GM23338 (cell line): ENCODE measurements around the gene DNAJC16.
"Not testable (repeated sequence)": the region's sequence is repeated elsewhere in the genome, so short reads cannot be mapped to it uniquely, and the experiment has no call there.

ENCODE experiments used
- CREB1 ChIP-seq: fragments of 250-450 bp; sonication (Bioruptor Pico); IDR thresholded peaks from 2 replicates; pipeline ENCODE4 v1.5.0; 2020; ENCODE audit warnings: low read depth, mild to moderate bottlenecking, moderate library complexity
- EZH2 ChIP-seq: fragments of 200-600 bp; sonication (generic); IDR thresholded peaks from one replicate; pipeline ENCODE4 v1.8.0; 2017; ENCODE audit warnings: antibody characterized with exemption, mild to moderate bottlenecking, low read depth; ENCODE audit not compliant: unreplicated experiment
- EZH2phosphoT487 ChIP-seq: fragments of 200-600 bp; sonication (generic); IDR thresholded peaks from one replicate; pipeline ENCODE4 v1.8.1; 2018; ENCODE audit warnings: antibody characterized with exemption; ENCODE audit not compliant: unreplicated experiment
- JUNB ChIP-seq: IDR thresholded peaks from one replicate; pipeline ENCODE4 v1.6.1; 2016; ENCODE audit warnings: antibody characterized with exemption; ENCODE audit not compliant: unreplicated experiment
- NANOG ChIP-seq: IDR thresholded peaks from 2 replicates; pipeline ENCODE4 v1.6.1; 2016; ENCODE audit warnings: antibody characterized with exemption, borderline replicate concordance
- POLR2AphosphoS5 ChIP-seq: IDR thresholded peaks from 2 replicates; pipeline ENCODE4 v1.6.1; 2016; ENCODE audit warnings: antibody characterized with exemption, low read depth
- TF ChIP-seq, protein P1 (sequence below), 2 experiments: fragments of 200-600 bp in 1 of 2; sonication (generic) in 1 of 2; conservative IDR thresholded peaks; 2 replicates each; pipeline versions ENCODE4 v1.5.1 to v1.6.1; 2016 to 2017; ENCODE audit warnings: antibody characterized with exemption in 2 of 2, low read depth in 2 of 2, mild to moderate bottlenecking in 2 of 2, moderate library complexity in 1 of 2
- TF ChIP-seq, protein P2 (sequence below): IDR thresholded peaks from 2 replicates; pipeline ENCODE4 v1.6.1; 2016; ENCODE audit warnings: antibody characterized with exemption
- TF ChIP-seq, protein P3 (sequence below): IDR thresholded peaks from one replicate; pipeline ENCODE4 v1.6.1; 2018; ENCODE audit warnings: antibody characterized with exemption; ENCODE audit not compliant: unreplicated experiment

DNA sequence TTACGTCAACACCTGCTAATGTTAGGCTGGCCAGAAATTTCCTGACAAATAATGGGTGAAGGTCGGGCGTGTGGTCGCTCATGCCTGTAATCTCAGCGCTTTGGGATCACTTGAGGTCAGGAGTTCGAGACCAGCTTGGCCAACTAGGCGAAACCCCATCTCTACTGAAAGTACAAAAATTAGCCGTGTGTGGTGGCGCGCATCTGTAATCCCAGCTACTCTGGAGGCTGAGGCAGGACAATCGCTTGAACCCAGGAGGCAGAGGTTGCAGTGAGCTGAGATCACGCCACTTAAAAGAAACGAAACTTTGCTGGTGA lies 77.3 kb downstream of the DNAJC16 start:
- TF ChIP-seq, protein P1, sequence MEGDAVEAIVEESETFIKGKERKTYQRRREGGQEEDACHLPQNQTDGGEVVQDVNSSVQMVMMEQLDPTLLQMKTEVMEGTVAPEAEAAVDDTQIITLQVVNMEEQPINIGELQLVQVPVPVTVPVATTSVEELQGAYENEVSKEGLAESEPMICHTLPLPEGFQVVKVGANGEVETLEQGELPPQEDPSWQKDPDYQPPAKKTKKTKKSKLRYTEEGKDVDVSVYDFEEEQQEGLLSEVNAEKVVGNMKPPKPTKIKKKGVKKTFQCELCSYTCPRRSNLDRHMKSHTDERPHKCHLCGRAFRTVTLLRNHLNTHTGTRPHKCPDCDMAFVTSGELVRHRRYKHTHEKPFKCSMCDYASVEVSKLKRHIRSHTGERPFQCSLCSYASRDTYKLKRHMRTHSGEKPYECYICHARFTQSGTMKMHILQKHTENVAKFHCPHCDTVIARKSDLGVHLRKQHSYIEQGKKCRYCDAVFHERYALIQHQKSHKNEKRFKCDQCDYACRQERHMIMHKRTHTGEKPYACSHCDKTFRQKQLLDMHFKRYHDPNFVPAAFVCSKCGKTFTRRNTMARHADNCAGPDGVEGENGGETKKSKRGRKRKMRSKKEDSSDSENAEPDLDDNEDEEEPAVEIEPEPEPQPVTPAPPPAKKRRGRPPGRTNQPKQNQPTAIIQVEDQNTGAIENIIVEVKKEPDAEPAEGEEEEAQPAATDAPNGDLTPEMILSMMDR (conservative IDR thresholded peaks at IDR 0.05; ENCODE audit: low read depth in 2 of 2), result not testable (repeated sequence)
- not testable (repeated sequence) for TF ChIP-seq POLR2AphosphoS5; EZH2; EZH2phosphoT487; CREB1 (CRISPR knock-in tag); NANOG; JUNB
- TF ChIP-seq, protein P2, sequence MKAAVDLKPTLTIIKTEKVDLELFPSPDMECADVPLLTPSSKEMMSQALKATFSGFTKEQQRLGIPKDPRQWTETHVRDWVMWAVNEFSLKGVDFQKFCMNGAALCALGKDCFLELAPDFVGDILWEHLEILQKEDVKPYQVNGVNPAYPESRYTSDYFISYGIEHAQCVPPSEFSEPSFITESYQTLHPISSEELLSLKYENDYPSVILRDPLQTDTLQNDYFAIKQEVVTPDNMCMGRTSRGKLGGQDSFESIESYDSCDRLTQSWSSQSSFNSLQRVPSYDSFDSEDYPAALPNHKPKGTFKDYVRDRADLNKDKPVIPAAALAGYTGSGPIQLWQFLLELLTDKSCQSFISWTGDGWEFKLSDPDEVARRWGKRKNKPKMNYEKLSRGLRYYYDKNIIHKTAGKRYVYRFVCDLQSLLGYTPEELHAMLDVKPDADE, result not testable (repeated sequence)
- TF ChIP-seq, protein P3, sequence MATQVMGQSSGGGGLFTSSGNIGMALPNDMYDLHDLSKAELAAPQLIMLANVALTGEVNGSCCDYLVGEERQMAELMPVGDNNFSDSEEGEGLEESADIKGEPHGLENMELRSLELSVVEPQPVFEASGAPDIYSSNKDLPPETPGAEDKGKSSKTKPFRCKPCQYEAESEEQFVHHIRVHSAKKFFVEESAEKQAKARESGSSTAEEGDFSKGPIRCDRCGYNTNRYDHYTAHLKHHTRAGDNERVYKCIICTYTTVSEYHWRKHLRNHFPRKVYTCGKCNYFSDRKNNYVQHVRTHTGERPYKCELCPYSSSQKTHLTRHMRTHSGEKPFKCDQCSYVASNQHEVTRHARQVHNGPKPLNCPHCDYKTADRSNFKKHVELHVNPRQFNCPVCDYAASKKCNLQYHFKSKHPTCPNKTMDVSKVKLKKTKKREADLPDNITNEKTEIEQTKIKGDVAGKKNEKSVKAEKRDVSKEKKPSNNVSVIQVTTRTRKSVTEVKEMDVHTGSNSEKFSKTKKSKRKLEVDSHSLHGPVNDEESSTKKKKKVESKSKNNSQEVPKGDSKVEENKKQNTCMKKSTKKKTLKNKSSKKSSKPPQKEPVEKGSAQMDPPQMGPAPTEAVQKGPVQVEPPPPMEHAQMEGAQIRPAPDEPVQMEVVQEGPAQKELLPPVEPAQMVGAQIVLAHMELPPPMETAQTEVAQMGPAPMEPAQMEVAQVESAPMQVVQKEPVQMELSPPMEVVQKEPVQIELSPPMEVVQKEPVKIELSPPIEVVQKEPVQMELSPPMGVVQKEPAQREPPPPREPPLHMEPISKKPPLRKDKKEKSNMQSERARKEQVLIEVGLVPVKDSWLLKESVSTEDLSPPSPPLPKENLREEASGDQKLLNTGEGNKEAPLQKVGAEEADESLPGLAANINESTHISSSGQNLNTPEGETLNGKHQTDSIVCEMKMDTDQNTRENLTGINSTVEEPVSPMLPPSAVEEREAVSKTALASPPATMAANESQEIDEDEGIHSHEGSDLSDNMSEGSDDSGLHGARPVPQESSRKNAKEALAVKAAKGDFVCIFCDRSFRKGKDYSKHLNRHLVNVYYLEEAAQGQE, result not testable (repeated sequence)
